H1 (cell line): ENCODE measurements around the gene MOB2. TPM values are rescaled to one million over a fixed set of nuclear protein-coding genes. Genes with fewer than 3 reads are reported as not detected.

Experiments used
- CTCF ChIA-PET: fragments of 300-600 bp; sonication (Branson Sonifier 250); formaldehyde crosslinking; loops from one replicate; lab custom pipeline; 2021; ENCODE audit not compliant: partially characterized antibody; lab: Charles Lee
- POLR2A ChIA-PET: fragments of 300-600 bp; sonication (Branson Sonifier 250); formaldehyde crosslinking; loops from one replicate; lab custom pipeline; 2021; ENCODE audit warnings: inconsistent platforms; ENCODE audit not compliant: partially characterized antibody; lab: Charles Lee
- DNase-seq, 2 experiments: peaks; one replicate each; pipeline versions ENCODE4 v3.0.0 to v3.0.0-alpha.2; 2010 to 2022; ENCODE audit warnings: low spot score in 2 of 2, low read depth in 1 of 2, mixed read lengths in 1 of 2
- FAIRE-seq: peaks from 2 replicates; lab custom pipeline; 2011; peaks lifted over from hg19 to GRCh38; lab: Jason Lieb, UNC
- H2AFZ ChIP-seq: 2 replicates; pipeline ENCODE4 v1.8.1; 2012; ENCODE audit warnings: low read length, inconsistent platforms
- H2AK5ac ChIP-seq: 2 replicates; pipeline ENCODE4 v1.6.1; 2013; ENCODE audit warnings: low read depth, low read length
- H2BK120ac ChIP-seq: replicated peaks from 2 replicates; pipeline ENCODE3; 2013; ENCODE audit warnings: low read depth, low read length, inconsistent platforms
- H2BK12ac ChIP-seq: 2 replicates; pipeline ENCODE4 v1.6.1; 2013; ENCODE audit warnings: low read depth, low read length
- H2BK15ac ChIP-seq: 2 replicates; pipeline ENCODE4 v1.6.1; 2013; ENCODE audit warnings: low read length
- H2BK20ac ChIP-seq: 2 replicates; pipeline ENCODE4 v1.6.1; 2013; ENCODE audit warnings: low read length
- H2BK5ac ChIP-seq: 2 replicates; pipeline ENCODE4 v1.6.1; 2013; ENCODE audit warnings: low read depth, low read length
- H3K14ac ChIP-seq: 2 replicates; pipeline ENCODE4 v1.6.1; 2013; ENCODE audit warnings: inconsistent platforms; ENCODE audit not compliant: insufficient read length
- H3K18ac ChIP-seq: 2 replicates; pipeline ENCODE4 v1.6.1; 2013; ENCODE audit warnings: low read length; ENCODE audit errors: extremely low read depth
- H3K23ac ChIP-seq: 2 replicates; pipeline ENCODE4 v1.6.1; 2013; ENCODE audit warnings: inconsistent platforms; ENCODE audit not compliant: insufficient read length
- H3K23me2 ChIP-seq: 2 replicates; pipeline ENCODE4 v1.6.1; 2013; ENCODE audit warnings: low read depth, low read length
- H3K27ac ChIP-seq: 2 replicates; pipeline ENCODE4 v1.6.1; 2011; ENCODE audit warnings: low read depth, low read length, inconsistent platforms
- H3K27me3 ChIP-seq, 4 experiments: replicated peaks in 1 of 4; 1 replicate in 1 of 4; 2 replicates in 3 of 4; pipeline versions ENCODE4 v1.6.1 to v1.8.1; 2011 to 2013; ENCODE audit warnings: low read length in 3 of 4, mild to moderate bottlenecking in 3 of 4, inconsistent platforms in 2 of 4, mixed read lengths in 2 of 4, moderate library complexity in 1 of 4; ENCODE audit not compliant: control insufficient read depth in 3 of 4, insufficient read depth in 3 of 4; ENCODE audit errors: extremely low read depth in 1 of 4
- H3K36me3 ChIP-seq, 4 experiments: 2 replicates each; pipeline versions ENCODE4 v1.6.1 to v1.8.1; 2011 to 2013; ENCODE audit warnings: mild to moderate bottlenecking in 4 of 4, low read length in 3 of 4, moderate library complexity in 2 of 4, control low read depth in 1 of 4, inconsistent platforms in 1 of 4; ENCODE audit not compliant: insufficient read depth in 4 of 4, control insufficient read depth in 2 of 4
- H3K4ac ChIP-seq: replicated peaks from 2 replicates; pipeline ENCODE3; 2013; ENCODE audit warnings: low read length, low read depth, mixed read lengths, inconsistent platforms; ENCODE audit not compliant: insufficient read length
- H3K4me1 ChIP-seq, 4 experiments: replicated peaks in 1 of 4; 1 replicate in 1 of 4; 2 replicates in 3 of 4; pipeline versions ENCODE4 v1.6.1 to v1.8.1; 2011 to 2013; ENCODE audit warnings: low read length in 3 of 4, inconsistent platforms in 2 of 4, mixed read lengths in 1 of 4; ENCODE audit not compliant: insufficient read depth in 4 of 4, control insufficient read depth in 3 of 4
- H3K4me2 ChIP-seq, 2 experiments: 2 replicates each; pipeline versions ENCODE4 v1.6.1 to v1.8.1; 2011 to 2013; ENCODE audit warnings: low read depth in 2 of 2, low read length in 2 of 2, control low read depth in 1 of 2, inconsistent platforms in 1 of 2, mild to moderate bottlenecking in 1 of 2; ENCODE audit not compliant: insufficient read depth in 1 of 2
- H3K4me3 ChIP-seq, 4 experiments: fragments of 200-600, 300-600 bp in 1 of 4; sonication (generic), shearing (Covaris generic), sonication (Bioruptor Twin) in 1 of 4; 2 replicates each; pipeline versions ENCODE4 v1.5.1 to v1.8.1; 2011 to 2016; ENCODE audit warnings: low read length in 4 of 4, low read depth in 3 of 4, control low read depth in 2 of 4, inconsistent platforms in 2 of 4, mild to moderate bottlenecking in 2 of 4, mixed read lengths in 1 of 4, moderate library complexity in 1 of 4; ENCODE audit not compliant: insufficient read depth in 2 of 4; ENCODE audit errors: extremely low read depth in 1 of 4
- H3K56ac ChIP-seq: replicated peaks from 2 replicates; pipeline ENCODE3; 2013; ENCODE audit warnings: low read depth, mild to moderate bottlenecking, mixed read lengths, low read length, inconsistent platforms; ENCODE audit not compliant: insufficient read length
- H3K79me1 ChIP-seq: 2 replicates; pipeline ENCODE4 v1.6.1; 2013; ENCODE audit warnings: low read depth, low read length, control low read depth
- H3K79me2 ChIP-seq, 2 experiments: 2 replicates each; pipeline versions ENCODE4 v1.6.1 to v1.8.1; 2012 to 2013; ENCODE audit warnings: low read length in 2 of 2, mild to moderate bottlenecking in 2 of 2, inconsistent platforms in 1 of 2; ENCODE audit not compliant: insufficient read depth in 2 of 2, control insufficient read depth in 1 of 2
- H3K9ac ChIP-seq, 4 experiments: replicated peaks in 1 of 4; 1 replicate in 1 of 4; 2 replicates in 3 of 4; pipeline versions ENCODE4 v1.6.1 to v1.8.1; 2011 to 2013; ENCODE audit warnings: low read depth in 3 of 4, low read length in 3 of 4, control low read depth in 2 of 4, mild to moderate bottlenecking in 2 of 4, moderate library complexity in 2 of 4, inconsistent platforms in 1 of 4; ENCODE audit errors: extremely low read depth in 1 of 4
- H3K9me3 ChIP-seq, 2 experiments: 2 replicates each; pipeline versions ENCODE4 v1.6.1 to v1.8.1; 2012 to 2013; ENCODE audit warnings: mild to moderate bottlenecking in 2 of 2, moderate library complexity in 2 of 2, control low read depth in 1 of 2, inconsistent platforms in 1 of 2, low read depth in 1 of 2, low read length in 1 of 2, mixed read lengths in 1 of 2; ENCODE audit not compliant: insufficient read depth in 2 of 2
- H4K20me1 ChIP-seq, 2 experiments: replicated peaks in 1 of 2; 2 replicates each; pipeline versions ENCODE3 to v1.8.1; 2011 to 2013; ENCODE audit warnings: inconsistent platforms in 2 of 2, low read length in 2 of 2, mild to moderate bottlenecking in 1 of 2; ENCODE audit not compliant: insufficient read depth in 2 of 2, control insufficient read depth in 1 of 2
- H4K5ac ChIP-seq: 2 replicates; pipeline ENCODE4 v1.6.1; 2013; ENCODE audit warnings: low read length, low read depth, mixed read lengths, inconsistent platforms; ENCODE audit not compliant: insufficient read length
- H4K8ac ChIP-seq: 2 replicates; pipeline ENCODE4 v1.8.0; 2013; ENCODE audit warnings: mild to moderate bottlenecking, moderate library complexity, low read length, inconsistent platforms; ENCODE audit not compliant: insufficient read depth; ENCODE audit errors: extremely low read depth
- H4K91ac ChIP-seq: replicated peaks from 2 replicates; pipeline ENCODE3; 2013; ENCODE audit warnings: low read length, mixed read lengths, inconsistent platforms; ENCODE audit not compliant: insufficient read length
- ASH2L ChIP-seq: fragments of 200-600, 300-600 bp; sonication (generic); IDR thresholded peaks from one replicate; pipeline ENCODE4 v1.7.1; 2017; ENCODE audit warnings: low read length
- BACH1 ChIP-seq: IDR thresholded peaks from 2 replicates; pipeline ENCODE4 v1.6.1; 2012; ENCODE audit warnings: low read length, improper control_type of control experiment
- BCL11A ChIP-seq, 2 experiments: IDR thresholded peaks; one replicate each; pipeline ENCODE4 v1.6.1; 2011; ENCODE audit warnings: low read depth in 2 of 2, low read length in 2 of 2, mild to moderate bottlenecking in 2 of 2
- EZH2 ChIP-seq: fragments of 200-600 bp; sonication (generic); IDR thresholded peaks from 2 replicates; pipeline ENCODE4 v1.7.1; 2012; ENCODE audit warnings: low read depth, mild to moderate bottlenecking, moderate library complexity, low read length, inconsistent platforms; ENCODE audit not compliant: severe bottlenecking
- JUN ChIP-seq: IDR thresholded peaks from 2 replicates; pipeline ENCODE4 v1.6.1; 2011; ENCODE audit warnings: low read depth, mild to moderate bottlenecking, improper control_type of control experiment, low read length
- MAFK ChIP-seq: IDR thresholded peaks from 2 replicates; pipeline ENCODE4 v1.6.1; 2012; ENCODE audit warnings: low read depth, mild to moderate bottlenecking, improper control_type of control experiment, low read length
- POLR2A ChIP-seq, 2 experiments: IDR thresholded peaks; 1 replicate in 1 of 2; 2 replicates in 1 of 2; pipeline ENCODE4 v1.6.1; 2011; ENCODE audit warnings: low read depth in 2 of 2, low read length in 2 of 2, mild to moderate bottlenecking in 2 of 2; ENCODE audit errors: control extremely low read depth in 1 of 2
- RFX5 ChIP-seq: IDR thresholded peaks from 2 replicates; pipeline ENCODE4 v1.6.1; 2011; ENCODE audit warnings: low read depth, low read length, improper control_type of control experiment, borderline replicate concordance
- SIN3A ChIP-seq, 2 experiments: IDR thresholded peaks in 1 of 2; conservative IDR thresholded peaks in 1 of 2; 2 replicates each; pipeline ENCODE4 v1.6.1; 2011 to 2012; ENCODE audit warnings: low read length in 2 of 2, improper control_type of control experiment in 1 of 2, low read depth in 1 of 2, mild to moderate bottlenecking in 1 of 2
- SIRT6 ChIP-seq: IDR thresholded peaks from one replicate; pipeline ENCODE4 v1.7.1; 2012; ENCODE audit warnings: low read length, inconsistent platforms
- TEAD4 ChIP-seq: IDR thresholded peaks from 2 replicates; pipeline ENCODE4 v1.6.1; 2012; ENCODE audit warnings: low read depth, low read length, inconsistent platforms, mixed read lengths
- USF2 ChIP-seq: IDR thresholded peaks from 2 replicates; pipeline ENCODE4 v1.6.1; 2011; ENCODE audit warnings: low read length, improper control_type of control experiment
- ZNF274 ChIP-seq: IDR thresholded peaks from 2 replicates; pipeline ENCODE4 v1.7.0; 2012; ENCODE audit warnings: low read length, borderline replicate concordance; ENCODE audit errors: extremely low read depth
- WGBS, 2 experiments: shearing (Covaris generic) in 1 of 2; methylation state at CpG; one replicate each; pipeline versions ENCODE4 v1.1.6 to v1.1.7; 2013 to 2015; ENCODE audit warnings: low lambda C conversion rate in 2 of 2, mixed read lengths in 2 of 2, inconsistent platforms in 1 of 2, low coverage in 1 of 2, missing lambda C conversion rate in 1 of 2; ENCODE audit not compliant: insufficient replicate concordance in 2 of 2, insufficient coverage in 1 of 2, insufficient read length in 1 of 2; ENCODE audit errors: extremely low coverage in 1 of 2, missing lambda C conversion rate in 1 of 2; 5-methylcytosine and 5-hydroxymethylcytosine counted together
- polyA plus RNA-seq, 7 experiments: library from polyadenylated mRNA; depleted of rRNA in 3 of 7; stranded (reverse) in 5 of 7; unstranded in 2 of 7; fragments of >200 nt in 5 of 7; fragments of 200-250 nt in 2 of 7; gene quantifications; 1 replicate in 5 of 7; 2 replicates in 1 of 7; 4 replicates in 1 of 7; pipeline versions ENCODE4 v1.2.1 to v1.2.3, GENCODE V29; 2011 to 2013; ENCODE audit warnings: missing spikeins in 2 of 7, mixed read lengths in 2 of 7
- total RNA-seq: library from RNA; stranded (reverse); fragmentation: NEBNext Ultra II Directional; extraction: Animal tissue kit (Norgen Biotek cat#: 25700); gene quantifications from 2 replicates; pipeline ENCODE4 v1.2.1, GENCODE V29; 2021

The MOB2 gene
- total and polyA plus RNA-seq, 2 of the 8 experiments (the other 6 are each of a cell fraction or from before 2014, with no cell fraction given), result 18.6 to 28.2 TPM

- Histone ChIP-seq H3K27ac (no peak overlapping the region), H3K56ac (no peak overlapping the region), H3K18ac (no peak overlapping the region), H3K36me3 (no peaks in the 10 kb centered on the region), H3K14ac (no peak overlapping the region), H3K27me3 (no peaks in the 10 kb centered on the region; a peak in 1 of 7 replicates), H2AFZ (no peak overlapping the region), H4K5ac (no peak overlapping the region), H2BK5ac (peak overlapping the region; percentile 4; the same call in 1 of the 2 replicates), H2AK5ac (no peak overlapping the region), H4K91ac (no peak overlapping the region), H3K79me1 (peaks cover 15% of the 10 kb centered on the region), H3K23ac (no peak overlapping the region), H3K4me2 (no peak overlapping the region), H4K8ac (peak overlapping the region; percentile 51), H3K79me2 (peaks cover 3 to 17% of the 10 kb centered on the region in 2 experiments; a peak in 1 of 4 replicates), H4K20me1 (peaks cover 6 to 22% of the 10 kb centered on the region in 2 experiments), H2BK12ac (no peak overlapping the region; the same call in 1 of the 2 replicates), H3K23me2 (no peaks in the 10 kb centered on the region), H2BK120ac (no peak overlapping the region), H3K9me3 (no peaks in the 10 kb centered on the region; a peak in 1 of 4 replicates), H3K4me1 (peaks cover 0 to 2% (median 0%) of the 10 kb centered on the region in 4 experiments; a peak in 1 of 7 replicates), H3K4me3 (no peak overlapping the region), H3K9ac (no peak overlapping the region), H3K4ac (peak overlapping the region; percentile 97), H2BK20ac (peak overlapping the region; percentile 80; the same call in 1 of the 2 replicates), H2BK15ac (no peak overlapping the region)
- FAIRE-seq (no peak), DNase-seq (no peak)
- ChIA-PET CTCF (no interaction called here), POLR2A (no interaction called here)
- WGBS, 2 experiments, result 92% methylated on average over 22 of the region's 22 CpGs; no CpG with 5 or more reads in 1 of the 2 experiments
- no peak for TF ChIP-seq POLR2A (IDR thresholded peaks at IDR 0.05; ENCODE audit: control extremely low read depth in 1 of 2, low read depth in 2 of 2, low read length in 2 of 2)
- no peak for TF ChIP-seq MAFK
- TF ChIP-seq TEAD4, result no peak
- TF ChIP-seq SIRT6, result no peak
- no peak for TF ChIP-seq BCL11A (IDR thresholded peaks at IDR 0.05; ENCODE audit: low read depth in 2 of 2, low read length in 2 of 2)
- no peak for TF ChIP-seq SIN3A (conservative IDR thresholded peaks at IDR 0.05 in 1 of 2, IDR thresholded peaks at IDR 0.05 in 1 of 2; ENCODE audit: low read depth in 1 of 2, low read length in 2 of 2)
- no peak for TF ChIP-seq USF2
- TF ChIP-seq RFX5, result no peak
- TF ChIP-seq EZH2, result no peak
- TF ChIP-seq ASH2L, result no peak
- TF ChIP-seq JUN, result no peak
- TF ChIP-seq BACH1, result no peak
- no peak for TF ChIP-seq ZNF274
Observed at GRCh38 chr11:1428762-1429316, 57.7 kb downstream of the MOB2 start.
